Measurements from ENCODE around the gene SPECC1.

DNA sequence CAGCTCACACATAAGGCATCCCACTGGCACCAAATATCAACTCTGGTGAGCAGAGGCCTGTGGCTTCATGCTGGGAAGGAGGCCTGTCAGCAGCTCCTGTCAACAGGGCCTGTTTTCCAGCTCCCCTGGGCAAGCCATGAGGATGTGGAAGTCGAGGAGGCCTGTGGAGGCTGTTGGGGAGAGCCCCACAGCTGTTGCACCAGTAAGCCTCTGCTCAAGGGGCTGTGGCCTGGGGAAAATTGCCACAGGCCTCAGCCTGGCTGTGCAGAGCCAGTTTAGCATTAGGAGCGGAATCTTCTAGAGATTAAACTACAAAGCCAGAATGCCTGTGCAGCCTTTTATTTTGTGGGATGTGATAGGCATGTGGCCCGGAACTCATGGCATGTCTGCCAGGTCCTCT, 202.1 kb downstream of the SPECC1 start:
- no peak for TF ChIP-seq EP300 (IDR thresholded peaks at IDR 0.05)
- TF ChIP-seq, protein P1, sequence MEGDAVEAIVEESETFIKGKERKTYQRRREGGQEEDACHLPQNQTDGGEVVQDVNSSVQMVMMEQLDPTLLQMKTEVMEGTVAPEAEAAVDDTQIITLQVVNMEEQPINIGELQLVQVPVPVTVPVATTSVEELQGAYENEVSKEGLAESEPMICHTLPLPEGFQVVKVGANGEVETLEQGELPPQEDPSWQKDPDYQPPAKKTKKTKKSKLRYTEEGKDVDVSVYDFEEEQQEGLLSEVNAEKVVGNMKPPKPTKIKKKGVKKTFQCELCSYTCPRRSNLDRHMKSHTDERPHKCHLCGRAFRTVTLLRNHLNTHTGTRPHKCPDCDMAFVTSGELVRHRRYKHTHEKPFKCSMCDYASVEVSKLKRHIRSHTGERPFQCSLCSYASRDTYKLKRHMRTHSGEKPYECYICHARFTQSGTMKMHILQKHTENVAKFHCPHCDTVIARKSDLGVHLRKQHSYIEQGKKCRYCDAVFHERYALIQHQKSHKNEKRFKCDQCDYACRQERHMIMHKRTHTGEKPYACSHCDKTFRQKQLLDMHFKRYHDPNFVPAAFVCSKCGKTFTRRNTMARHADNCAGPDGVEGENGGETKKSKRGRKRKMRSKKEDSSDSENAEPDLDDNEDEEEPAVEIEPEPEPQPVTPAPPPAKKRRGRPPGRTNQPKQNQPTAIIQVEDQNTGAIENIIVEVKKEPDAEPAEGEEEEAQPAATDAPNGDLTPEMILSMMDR (IDR thresholded peaks at IDR 0.05), result no peak
- no peak for TF ChIP-seq POLR2AphosphoS5 (IDR thresholded peaks at IDR 0.05)

All from gastroesophageal sphincter (tissue), 3 donors.